Uterus (tissue), 4 donors: Measurements from ENCODE around the gene PCK2. TPM values are rescaled to one million over a fixed set of nuclear protein-coding genes. Genes with fewer than 3 reads are reported as not detected.

Experiments used
- DNase-seq, 2 donors: peaks; one replicate each; pipeline ENCODE4 v3.0.0-alpha.2; 2019 to 2020
- H3K27ac ChIP-seq, 2 donors: fragments of 200-600 bp; sonication (generic); 1 replicate in 1 of 2; 2 replicates in 1 of 2; pipeline ENCODE4 v1.5.1; 2016 to 2018
- H3K27me3 ChIP-seq, 2 donors: fragments of 200-600 bp; sonication (generic); one replicate each; pipeline ENCODE4 v1.5.1; 2018 to 2019; ENCODE audit warnings: control low read depth in 1 of 2
- H3K36me3 ChIP-seq, 2 donors: fragments of 200-600 bp; sonication (generic); one replicate each; pipeline ENCODE4 v1.5.1; 2019; ENCODE audit warnings: control low read depth in 1 of 2
- H3K4me1 ChIP-seq, 2 donors: fragments of 200-600 bp; sonication (generic); one replicate each; pipeline ENCODE4 v1.5.1; 2018 to 2019; ENCODE audit warnings: control low read depth in 1 of 2
- H3K4me3 ChIP-seq, 2 donors: fragments of 200-600 bp; sonication (generic); 1 replicate in 1 of 2; 2 replicates in 1 of 2; pipeline ENCODE4 v1.5.1; 2018 to 2019; ENCODE audit warnings: mild to moderate bottlenecking in 1 of 2
- H3K9me3 ChIP-seq, 2 donors: fragments of 200-600 bp; sonication (generic); one replicate each; pipeline ENCODE4 v1.5.1; 2019; ENCODE audit warnings: control low read depth in 1 of 2
- CTCF ChIP-seq, 4 experiments: fragments of 200-600 bp in 2 of 4; fragments of 450-650 bp in 2 of 4; sonication (generic) in 2 of 4; IDR thresholded peaks; one replicate each; pipeline ENCODE4 v1.5.1; 2016 to 2019; ENCODE audit warnings: antibody characterized with exemption in 4 of 4, mild to moderate bottlenecking in 2 of 4, moderate library complexity in 1 of 4
- POLR2A ChIP-seq, 2 donors: fragments of 450-650 bp; IDR thresholded peaks; one replicate each; pipeline ENCODE4 v1.6.1; 2016; ENCODE audit warnings: antibody characterized with exemption in 2 of 2, mild to moderate bottlenecking in 1 of 2, moderate library complexity in 1 of 2
- intact Hi-C: fragments of 100-400 bp; cut with DNase I; formaldehyde crosslinking; loops from one replicate; pipeline ENCODE4 v1.15.1; 2023; ENCODE audit warnings: low total_unique reads
- total RNA-seq, 4 donors: library from RNA; depleted of rRNA in 3 of 4; stranded (reverse); fragments of >200 nt in 3 of 4; gene quantifications; one replicate each; pipeline versions ENCODE4 v1.1.0 to v1.2.4, GENCODE V29; 2014 to 2023
- donor health status: DM: yes; HTN: yes; CAD: no.

The PCK2 gene
- total RNA-seq, 4 donors from 2014 or later: 13.1 to 19.4 (median 15.1) TPM; not detected in 1

- no peaks in the 10 kb centered on the region for H3K27me3 ChIP-seq
- H3K27ac ChIP-seq: peak overlapping the region; percentile 99 to 100
- H3K4me3 ChIP-seq: peak overlapping the region; percentile 60 to 82
- intact Hi-C loops: no loop called here
- no peaks in the 10 kb centered on the region for H3K36me3 ChIP-seq
- no peak for TF ChIP-seq CTCF (IDR thresholded peaks at IDR 0.05)
- no peak for TF ChIP-seq POLR2A (IDR thresholded peaks at IDR 0.05)
- no peak for DNase-seq
- H3K4me1 ChIP-seq: no peaks in the 10 kb centered on the region
- H3K9me3 ChIP-seq: no peaks in the 10 kb centered on the region
Observed at GRCh38 chr14:24115422-24116127, 21.5 kb downstream of the PCK2 start.

- H3K4me3 ChIP-seq: peak overlapping the region in 1 of 2 donors; percentile 60
- DNase-seq: no peak
- TF ChIP-seq CTCF (IDR thresholded peaks at IDR 0.05): no peak
- TF ChIP-seq POLR2A (IDR thresholded peaks at IDR 0.05): no peak
- no peaks in the 10 kb centered on the region for H3K27me3 ChIP-seq
- no peaks in the 10 kb centered on the region for H3K9me3 ChIP-seq
- no peaks in the 10 kb centered on the region for H3K4me1 ChIP-seq
- no peaks in the 10 kb centered on the region for H3K36me3 ChIP-seq
- intact Hi-C loops: no loop called here
- H3K27ac ChIP-seq: no peak overlapping the region
Observed at GRCh38 chr14:24116128-24116814, 22.2 kb downstream of the PCK2 start.

- H3K9me3 ChIP-seq: no peaks in the 10 kb centered on the region
- DNase-seq: no peak
- TF ChIP-seq POLR2A (IDR thresholded peaks at IDR 0.05): no peak
- no peak for TF ChIP-seq CTCF (IDR thresholded peaks at IDR 0.05)
- H3K4me3 ChIP-seq: no peak overlapping the region
- H3K27ac ChIP-seq: no peak overlapping the region
- H3K27me3 ChIP-seq: no peaks in the 10 kb centered on the region
- H3K36me3 ChIP-seq: no peaks in the 10 kb centered on the region
- intact Hi-C loops: no loop called here
- no peaks in the 10 kb centered on the region for H3K4me1 ChIP-seq
Observed at GRCh38 chr14:24117179-24117578, 23.1 kb downstream of the PCK2 start.

DNA sequence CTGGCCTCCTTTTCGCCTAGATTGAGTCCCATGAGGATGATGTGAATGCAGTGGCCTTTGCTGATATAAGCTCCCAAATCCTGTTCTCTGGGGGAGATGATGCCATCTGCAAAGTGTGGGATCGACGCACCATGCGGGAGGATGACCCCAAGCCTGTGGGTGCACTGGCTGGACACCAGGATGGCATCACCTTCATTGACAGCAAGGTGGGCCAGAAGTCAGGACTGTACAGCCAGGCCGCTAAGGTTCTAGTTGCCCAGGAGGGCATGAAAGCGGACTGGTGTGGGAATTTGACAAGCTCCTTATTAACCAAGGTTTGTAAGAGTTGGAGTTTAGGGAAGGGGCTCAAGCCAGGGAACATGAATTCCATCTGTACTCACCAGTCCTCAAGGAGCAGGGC, 25.6 kb downstream of the PCK2 start:
- Histone ChIP-seq H3K27ac (no peak overlapping the region), H3K4me3 (no peak overlapping the region), H3K36me3 (no peaks in the 10 kb centered on the region), H3K4me1 (no peaks in the 10 kb centered on the region), H3K9me3 (no peaks in the 10 kb centered on the region), H3K27me3 (no peaks in the 10 kb centered on the region)
- TF ChIP-seq CTCF (IDR thresholded peaks at IDR 0.05): no peak
- no peak for TF ChIP-seq POLR2A (IDR thresholded peaks at IDR 0.05)
- DNase-seq: no peak
- intact Hi-C loops: no loop called here

- Histone ChIP-seq H3K27me3 (no peaks in the 10 kb centered on the region), H3K4me3 (no peak overlapping the region), H3K4me1 (no peaks in the 10 kb centered on the region), H3K36me3 (no peaks in the 10 kb centered on the region), H3K9me3 (no peaks in the 10 kb centered on the region), H3K27ac (no peak overlapping the region)
- no peak for DNase-seq
- TF ChIP-seq CTCF (IDR thresholded peaks at IDR 0.05): no peak
- TF ChIP-seq POLR2A (IDR thresholded peaks at IDR 0.05): no peak
- intact Hi-C loops: no loop called here
Observed at GRCh38 chr14:24121210-24121609, 27.1 kb downstream of the PCK2 start.
